ENCODE measurements around the gene VAMP8. TPM values are rescaled to one million over a fixed set of nuclear protein-coding genes. Genes with fewer than 3 reads are reported as not detected.
"Not testable (repeated sequence)": the region's sequence is repeated elsewhere in the genome, so short reads cannot be mapped to it uniquely, and the experiment has no call there.

The VAMP8 gene
- polyA plus RNA-seq, 1 donor, result 12.8 TPM

GRCh38 chr2:85579266-85579935 lies 2.0 kb downstream of the VAMP8 start:
- DNase-seq (ENCODE audit: low read depth), result no peak

GRCh38 chr2:85580206-85580605 lies 2.8 kb downstream of the VAMP8 start:
- DNase-seq (ENCODE audit: low read depth), result no peak

GRCh38 chr2:85582492-85582891 lies 5.1 kb downstream of the VAMP8 start:
- DNase-seq (ENCODE audit: low read depth), result no peak

GRCh38 chr2:85583667-85584353 lies 6.4 kb downstream of the VAMP8 start:
- DNase-seq (ENCODE audit: low read depth), result no peak

GRCh38 chr2:85584354-85584856 lies 7.0 kb downstream of the VAMP8 start, which contains the start of gene VAMP5:
VAMP5 (plus strand) TSS chr2:85584431; CDS start chr2:85584491, 60 bp downstream.
- no peak for DNase-seq (ENCODE audit: low read depth)

GRCh38 chr2:85584857-85585780 lies 7.7 kb downstream of the VAMP8 start:
- DNase-seq (ENCODE audit: low read depth), result no peak

GRCh38 chr2:85585781-85586105 lies 8.4 kb downstream of the VAMP8 start:
- DNase-seq (ENCODE audit: low read depth), result no peak

- no peak for DNase-seq (ENCODE audit: low read depth)
Measured at GRCh38 chr2:85588236-85588635, 10.8 kb downstream of the VAMP8 start.

- no peak for DNase-seq (ENCODE audit: low read depth)
Measured at GRCh38 chr2:85588645-85589044, 11.3 kb downstream of the VAMP8 start.

GRCh38 chr2:85589181-85589580 lies 11.8 kb downstream of the VAMP8 start:
- DNase-seq (ENCODE audit: low read depth), result no peak

GRCh38 chr2:85589982-85590791 lies 12.8 kb downstream of the VAMP8 start:
- DNase-seq (ENCODE audit: low read depth), result no peak

GRCh38 chr2:85590950-85591349 lies 13.6 kb downstream of the VAMP8 start:
- DNase-seq (ENCODE audit: low read depth), result no peak

GRCh38 chr2:85591563-85591962 lies 14.2 kb downstream of the VAMP8 start:
- no peak for DNase-seq (ENCODE audit: low read depth)

- not testable (repeated sequence) for DNase-seq (ENCODE audit: low read depth)
Measured at GRCh38 chr2:85592299-85592698, 14.9 kb downstream of the VAMP8 start.

- DNase-seq (ENCODE audit: low read depth), result no peak
Measured at GRCh38 chr2:85593023-85593422, 15.6 kb downstream of the VAMP8 start.

- DNase-seq (ENCODE audit: low read depth), result no peak
Measured at GRCh38 chr2:85594715-85595300, 17.4 kb downstream of the VAMP8 start.

GRCh38 chr2:85595301-85596025 lies 18.1 kb downstream of the VAMP8 start, which contains the start of gene RNF181:
RNF181 (plus strand) TSS chr2:85595745; CDS start chr2:85595764, 19 bp downstream.
- peak; percentile 99 for DNase-seq (ENCODE audit: low read depth)

GRCh38 chr2:85596026-85596333 lies 18.6 kb downstream of the VAMP8 start:
- no peak for DNase-seq (ENCODE audit: low read depth)

GRCh38 chr2:85596486-85597143 lies 19.2 kb downstream of the VAMP8 start:
- DNase-seq (ENCODE audit: low read depth), result no peak

GRCh38 chr2:85597241-85597640 lies 19.9 kb downstream of the VAMP8 start:
- no peak for DNase-seq (ENCODE audit: low read depth)

All from forelimb muscle (tissue), 1 donor.